ENCODE measurements around the gene ROR2.

The ROR2 gene

DNA sequence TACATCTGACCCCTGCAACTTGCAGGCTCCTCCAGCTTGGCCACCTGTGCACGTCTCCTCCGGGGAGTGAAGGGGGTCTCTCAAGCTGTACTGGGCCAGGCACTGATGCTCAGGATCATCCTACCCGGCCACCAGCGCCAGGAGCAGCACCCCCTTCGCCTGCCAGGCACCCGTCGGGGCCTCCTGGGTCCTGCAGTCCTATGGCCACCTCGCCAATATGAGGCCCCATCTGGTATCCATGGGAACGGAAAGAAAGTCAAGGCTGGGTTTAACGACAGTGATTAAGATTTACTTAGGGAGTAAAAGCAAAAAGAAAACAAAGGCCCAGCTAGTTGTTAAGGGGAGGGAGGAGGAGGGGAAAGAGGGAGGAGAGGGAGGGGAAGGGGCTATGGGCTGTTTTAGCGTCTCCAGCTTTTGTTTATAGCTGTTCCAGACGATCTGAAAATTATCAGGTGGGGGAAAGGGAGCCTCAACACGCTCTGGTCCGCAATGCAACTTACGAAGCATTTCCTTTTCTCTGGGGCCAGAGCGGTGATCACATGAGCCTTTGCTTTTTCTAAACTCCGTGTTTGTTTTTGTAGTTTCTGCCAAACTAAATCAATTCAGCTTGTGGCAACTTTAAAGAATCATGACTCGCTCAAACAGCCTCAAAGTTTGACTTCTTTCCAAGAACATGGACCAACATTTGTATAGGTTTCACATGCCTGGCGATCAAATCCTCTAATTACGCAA lies 132.4 kb downstream of the ROR2 start:
- in situ Hi-C loops (cut with HindIII; ENCODE audit: low pct_unique_long_range_greater_than_20kb, low sequenced_read_pairs), result no loop called here
- DNase-seq (ENCODE audit: low read depth in 1 of 2, low spot score in 1 of 2), result no peak
- no peak for TF ChIP-seq JUND (IDR thresholded peaks at IDR 0.05; ENCODE audit: low read depth)

DNA sequence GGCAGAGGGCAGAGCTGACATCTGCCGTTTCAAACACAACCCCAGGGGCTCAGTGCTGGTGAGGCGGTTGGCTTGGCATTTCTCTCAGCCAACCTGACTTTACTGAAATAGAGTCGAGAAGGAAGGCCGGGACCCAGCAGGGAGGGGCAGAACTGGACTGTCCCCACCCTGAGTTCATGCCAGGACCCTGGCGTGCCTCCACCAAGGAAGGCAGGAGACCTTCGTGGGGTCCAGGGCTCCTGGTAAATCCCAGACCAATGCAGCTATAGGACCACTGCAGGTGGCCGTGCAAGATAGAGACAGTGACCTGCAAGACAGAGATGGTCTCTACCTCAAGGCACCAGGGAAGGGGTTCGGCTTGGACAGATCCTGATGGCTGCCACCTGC lies 132.9 kb downstream of the ROR2 start:
- TF ChIP-seq JUND (IDR thresholded peaks at IDR 0.05; ENCODE audit: low read depth), result no peak

GRCh38 chr9:91816356-91816755 lies 133.7 kb downstream of the ROR2 start:
- no peak for DNase-seq (ENCODE audit: low read depth in 1 of 2, low spot score in 1 of 2)
- in situ Hi-C loops (cut with HindIII; ENCODE audit: low pct_unique_long_range_greater_than_20kb, low sequenced_read_pairs), result no loop called here
- TF ChIP-seq JUND (IDR thresholded peaks at IDR 0.05; ENCODE audit: low read depth), result no peak

More for the DNA sequence above, 132.9 kb downstream of the ROR2 start:
- DNase-seq (ENCODE audit: low read depth in 1 of 2, low spot score in 1 of 2), result no peak
- in situ Hi-C loops (cut with HindIII; ENCODE audit: low pct_unique_long_range_greater_than_20kb, low sequenced_read_pairs), result no loop called here

DNA sequence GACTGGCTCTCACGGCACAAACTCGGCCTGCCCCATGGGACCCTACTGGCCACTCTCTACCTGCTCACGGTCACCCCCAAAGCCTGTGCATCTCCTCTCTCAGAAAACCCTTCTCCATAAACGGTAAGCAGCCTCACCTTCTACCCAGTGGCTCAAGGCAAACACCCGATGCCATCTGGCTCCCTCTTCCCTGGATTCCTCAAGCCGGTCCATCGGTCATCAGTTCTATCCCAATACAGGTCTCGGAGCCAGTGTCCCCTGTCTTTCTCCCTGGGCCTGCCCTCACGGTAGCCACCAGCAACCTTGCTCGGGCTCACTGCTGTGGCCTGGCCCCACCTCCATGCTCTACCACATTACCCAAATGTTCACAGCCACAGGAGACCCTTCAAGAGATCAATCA lies 134.1 kb downstream of the ROR2 start:
- in situ Hi-C loops (cut with HindIII; ENCODE audit: low pct_unique_long_range_greater_than_20kb, low sequenced_read_pairs), result no loop called here
- DNase-seq (ENCODE audit: low read depth in 1 of 2, low spot score in 1 of 2), result no peak
- TF ChIP-seq JUND (IDR thresholded peaks at IDR 0.05; ENCODE audit: low read depth), result no peak

- TF ChIP-seq JUND (IDR thresholded peaks at IDR 0.05; ENCODE audit: low read depth), result no peak
- DNase-seq (ENCODE audit: low read depth in 1 of 2, low spot score in 1 of 2), result no peak
- in situ Hi-C loops (cut with HindIII; ENCODE audit: low pct_unique_long_range_greater_than_20kb, low sequenced_read_pairs), result no loop called here
Observed at GRCh38 chr9:91814753-91815152, 135.3 kb downstream of the ROR2 start.

GRCh38 chr9:91814201-91814600 lies 135.8 kb downstream of the ROR2 start:
- DNase-seq (ENCODE audit: low read depth in 1 of 2, low spot score in 1 of 2), result no peak
- in situ Hi-C loops (cut with HindIII; ENCODE audit: low pct_unique_long_range_greater_than_20kb, low sequenced_read_pairs), result no loop called here
- no peak for TF ChIP-seq JUND (IDR thresholded peaks at IDR 0.05; ENCODE audit: low read depth)

DNA sequence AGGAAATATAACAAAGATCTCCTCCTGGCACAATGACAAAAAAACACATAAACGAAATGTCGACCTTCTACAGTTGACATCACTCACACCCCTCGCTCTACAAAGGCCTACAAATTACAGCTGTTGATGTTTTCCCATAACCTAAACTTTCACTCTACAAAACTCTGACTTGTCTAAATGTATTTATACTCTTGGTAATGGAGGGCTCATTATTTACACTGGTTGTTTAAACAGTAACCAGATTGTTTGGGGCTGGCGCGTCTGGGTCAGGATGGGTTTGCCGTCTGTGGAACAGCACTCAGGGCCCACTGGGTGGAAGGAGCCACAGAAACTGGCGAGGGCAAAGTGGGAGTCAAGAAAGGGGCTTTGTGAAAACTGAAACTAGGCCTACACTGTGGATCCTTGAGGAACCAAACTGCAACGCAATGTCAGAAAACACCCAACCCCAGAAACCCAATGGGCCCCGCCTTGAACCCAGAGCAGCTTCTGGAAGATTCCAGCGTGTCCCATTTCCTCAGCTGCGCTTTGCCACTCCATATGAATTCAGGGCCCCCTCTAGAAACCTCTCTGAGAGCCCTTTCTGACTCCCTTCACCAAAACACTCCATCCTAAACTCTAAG lies 136.7 kb downstream of the ROR2 start:
- in situ Hi-C loops (cut with HindIII; ENCODE audit: low pct_unique_long_range_greater_than_20kb, low sequenced_read_pairs), result no loop called here
- DNase-seq (ENCODE audit: low read depth in 1 of 2, low spot score in 1 of 2), result no peak
- no peak for TF ChIP-seq JUND (IDR thresholded peaks at IDR 0.05; ENCODE audit: low read depth)

DNA sequence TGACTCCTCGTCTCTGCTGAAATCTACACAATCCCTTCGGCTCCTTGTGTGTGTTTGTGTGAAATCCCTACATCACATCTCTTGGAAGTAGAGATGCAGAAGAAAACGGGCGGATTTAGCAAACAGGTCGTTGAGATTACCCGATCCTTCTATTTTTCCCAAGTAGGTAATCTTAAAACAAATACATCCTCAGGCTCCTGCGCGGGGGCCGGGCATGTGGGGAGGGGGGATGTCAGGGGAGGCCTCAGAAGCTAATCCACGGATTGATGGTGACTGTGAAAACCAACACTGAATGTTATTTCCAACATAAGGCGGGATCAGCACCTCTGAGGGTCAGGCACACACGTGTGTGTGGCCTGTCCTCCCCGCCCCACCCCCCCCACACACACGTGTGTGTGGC lies 137.8 kb downstream of the ROR2 start:
- DNase-seq (ENCODE audit: low read depth in 1 of 2, low spot score in 1 of 2), result no peak
- TF ChIP-seq JUND (IDR thresholded peaks at IDR 0.05; ENCODE audit: low read depth), result no peak
- in situ Hi-C loops (cut with HindIII; ENCODE audit: low pct_unique_long_range_greater_than_20kb, low sequenced_read_pairs), result no loop called here

GRCh38 chr9:91811024-91811909 lies 138.8 kb downstream of the ROR2 start:
- in situ Hi-C loops (cut with HindIII; ENCODE audit: low pct_unique_long_range_greater_than_20kb, low sequenced_read_pairs), result no loop called here
- no peak for DNase-seq (ENCODE audit: low read depth in 1 of 2, low spot score in 1 of 2)
- no peak for TF ChIP-seq JUND (IDR thresholded peaks at IDR 0.05; ENCODE audit: low read depth)

GRCh38 chr9:91810286-91810905 lies 139.6 kb downstream of the ROR2 start:
- in situ Hi-C loops (cut with HindIII; ENCODE audit: low pct_unique_long_range_greater_than_20kb, low sequenced_read_pairs), result no loop called here
- DNase-seq (ENCODE audit: low read depth in 1 of 2, low spot score in 1 of 2), result no peak
- TF ChIP-seq JUND (IDR thresholded peaks at IDR 0.05; ENCODE audit: low read depth), result no peak

DNA sequence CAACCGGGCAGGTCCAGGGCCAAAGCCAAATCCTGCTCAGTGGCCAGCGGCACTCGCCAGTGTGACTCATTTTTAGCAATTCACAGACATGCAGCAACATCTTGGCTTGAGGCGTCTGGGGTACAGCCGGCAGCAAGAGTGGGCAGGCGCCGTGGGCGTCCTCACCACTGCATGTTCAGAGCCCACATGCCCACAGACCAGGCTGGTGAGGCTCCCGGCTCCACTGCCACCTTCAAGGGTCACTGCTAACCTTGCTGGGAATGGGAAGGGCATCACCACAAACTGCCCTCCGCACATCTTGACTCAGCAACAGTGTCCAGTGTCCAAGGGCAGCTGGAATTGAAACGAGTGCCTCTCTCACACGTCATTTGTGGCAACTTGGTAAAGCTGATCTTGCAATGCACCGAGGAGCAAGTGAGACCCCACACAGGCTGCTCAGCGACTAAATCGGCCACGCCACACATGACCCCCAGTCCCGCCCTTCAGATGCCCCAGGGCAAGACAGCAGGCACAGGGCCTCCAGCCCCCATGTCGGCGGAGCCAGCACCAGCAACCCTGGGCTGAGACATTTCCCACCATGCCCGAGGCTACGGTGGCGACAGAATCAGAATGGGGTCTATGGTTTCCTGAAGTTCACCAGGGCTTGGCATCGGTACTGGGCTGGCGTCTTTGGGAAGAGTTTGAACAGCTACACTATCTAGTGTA lies 140.3 kb downstream of the ROR2 start:
- in situ Hi-C loops (cut with HindIII; ENCODE audit: low pct_unique_long_range_greater_than_20kb, low sequenced_read_pairs), result no loop called here
- no peak for TF ChIP-seq JUND (IDR thresholded peaks at IDR 0.05; ENCODE audit: low read depth)
- no peak for DNase-seq (ENCODE audit: low read depth in 1 of 2, low spot score in 1 of 2)

GRCh38 chr9:91807643-91808246 lies 142.3 kb downstream of the ROR2 start:
- TF ChIP-seq JUND (IDR thresholded peaks at IDR 0.05; ENCODE audit: low read depth), result no peak
- in situ Hi-C loops (cut with HindIII; ENCODE audit: low pct_unique_long_range_greater_than_20kb, low sequenced_read_pairs), result no loop called here
- no peak for DNase-seq (ENCODE audit: low read depth in 1 of 2, low spot score in 1 of 2)

Data from T47D (cell line).